IPS DF 6.9 (cell line): ENCODE results near the gene ASB17.
"Not testable (repeated sequence)": the region's sequence is repeated elsewhere in the genome, so short reads cannot be mapped to it uniquely, and the experiment has no call there.

Source experiments
- DNase-seq: peaks from one replicate; pipeline ENCODE4 v3.0.0-alpha.2; 2013; ENCODE audit warnings: low read depth, low spot score
- H3K27ac ChIP-seq: one replicate; pipeline ENCODE4 v1.5.1; 2013; ENCODE audit warnings: low read length, control low read depth
- H3K27me3 ChIP-seq: 2 replicates; pipeline ENCODE4 v1.6.1; 2013; ENCODE audit warnings: mild to moderate bottlenecking, low read length; ENCODE audit not compliant: control insufficient read depth, insufficient read depth
- H3K36me3 ChIP-seq: 2 replicates; pipeline ENCODE4 v1.6.1; 2013; ENCODE audit warnings: low read length; ENCODE audit not compliant: control insufficient read depth, insufficient read depth
- H3K4me1 ChIP-seq: 2 replicates; pipeline ENCODE4 v1.6.1; 2013; ENCODE audit warnings: low read length; ENCODE audit not compliant: control insufficient read depth, insufficient read depth
- H3K4me3 ChIP-seq: 2 replicates; pipeline ENCODE4 v1.5.1; 2013; ENCODE audit warnings: mild to moderate bottlenecking, low read length
- H3K9me3 ChIP-seq: 2 replicates; pipeline ENCODE4 v1.6.1; 2013; ENCODE audit warnings: low read length, inconsistent platforms; ENCODE audit not compliant: control insufficient read depth, insufficient read depth
- WGBS: extraction: QIAGEN DNeasy Blood & Tissue Kit; methylation state at CpG from one replicate; pipeline ENCODE4 v1.1.7; 2013; ENCODE audit warnings: mixed read lengths, missing lambda C conversion rate; ENCODE audit not compliant: insufficient read length, insufficient coverage; 5-methylcytosine and 5-hydroxymethylcytosine counted together

Gene ASB17

DNA sequence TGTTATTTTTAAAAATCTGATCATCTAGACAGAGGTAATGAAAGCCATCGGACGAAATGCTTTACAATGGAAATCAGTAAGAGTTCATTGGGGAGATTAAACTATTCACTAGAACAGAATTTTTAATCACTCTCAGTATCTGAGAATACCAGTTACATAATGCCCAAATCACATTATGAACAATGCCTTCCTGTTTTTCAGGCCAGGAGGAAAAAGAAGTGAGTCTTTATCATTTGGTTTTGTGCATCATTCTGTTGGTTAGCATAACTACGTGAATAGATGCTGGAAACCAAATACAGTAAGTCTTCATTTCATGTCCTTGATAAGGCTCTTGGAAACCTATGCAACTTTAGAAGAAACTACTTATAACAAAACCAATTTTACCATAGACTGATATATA is 18.0 kb upstream of the ASB17 start:
- Histone ChIP-seq H3K27me3 (no peaks in the 10 kb centered on the region), H3K4me1 (no peaks in the 10 kb centered on the region), H3K27ac (no peak overlapping the region), H3K9me3 (no peaks in the 10 kb centered on the region), H3K4me3 (no peak overlapping the region), H3K36me3 (no peaks in the 10 kb centered on the region)
- WGBS, result no CpG with 5 or more reads among the region's 3 CpGs
- DNase-seq, result no peak

DNA sequence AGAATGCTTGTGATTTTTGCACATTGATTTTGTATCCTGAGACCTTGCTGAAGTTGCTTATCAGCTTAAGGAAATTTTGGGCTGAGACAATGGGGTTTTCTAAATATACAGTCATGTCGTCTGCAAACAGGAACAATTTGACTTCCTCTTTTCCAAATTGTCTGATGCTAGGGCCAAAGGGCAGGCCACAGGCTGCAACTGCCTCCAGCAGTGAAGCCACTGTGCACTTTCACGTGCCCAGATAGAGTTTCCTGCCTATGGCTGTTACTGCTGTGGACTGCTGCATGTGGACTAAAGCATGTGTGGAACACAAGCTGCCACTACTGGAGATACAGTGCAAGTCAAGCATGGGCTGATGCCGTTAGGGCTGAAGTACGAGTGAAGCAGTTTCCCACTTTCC is 10.8 kb upstream of the ASB17 start:
- H3K36me3 ChIP-seq, H3K27ac ChIP-seq, H3K9me3 ChIP-seq, H3K4me1 ChIP-seq, H3K27me3 ChIP-seq, H3K4me3 ChIP-seq, DNase-seq: not testable (repeated sequence)
- WGBS, result no CpG with 5 or more reads among the region's 4 CpGs

DNA sequence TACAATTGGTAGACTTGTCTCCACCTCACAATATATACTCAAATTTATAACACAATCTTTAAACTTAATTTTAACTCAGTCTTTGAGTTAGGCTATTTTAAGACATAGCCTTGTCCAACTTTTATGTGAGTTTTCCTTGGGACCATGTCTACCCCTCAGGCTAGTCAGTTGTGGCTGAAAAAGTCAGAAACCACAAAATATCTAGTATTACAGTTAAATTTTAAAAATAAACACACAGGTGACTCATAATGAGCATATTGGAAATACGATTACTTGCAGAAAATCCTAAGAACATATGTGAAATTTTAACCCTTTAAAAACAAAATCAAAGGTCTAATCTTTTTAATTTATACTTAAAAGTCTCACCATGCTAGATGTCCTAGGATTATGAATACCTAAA is 4.8 kb upstream of the ASB17 start:
- no CpG with 5 or more reads among the region's 1 CpG for WGBS
- no peak for DNase-seq
- Histone ChIP-seq H3K4me1 (no peaks in the 10 kb centered on the region), H3K27ac (no peak overlapping the region), H3K36me3 (no peaks in the 10 kb centered on the region), H3K9me3 (no peaks in the 10 kb centered on the region), H3K27me3 (no peaks in the 10 kb centered on the region), H3K4me3 (no peak overlapping the region)

DNA sequence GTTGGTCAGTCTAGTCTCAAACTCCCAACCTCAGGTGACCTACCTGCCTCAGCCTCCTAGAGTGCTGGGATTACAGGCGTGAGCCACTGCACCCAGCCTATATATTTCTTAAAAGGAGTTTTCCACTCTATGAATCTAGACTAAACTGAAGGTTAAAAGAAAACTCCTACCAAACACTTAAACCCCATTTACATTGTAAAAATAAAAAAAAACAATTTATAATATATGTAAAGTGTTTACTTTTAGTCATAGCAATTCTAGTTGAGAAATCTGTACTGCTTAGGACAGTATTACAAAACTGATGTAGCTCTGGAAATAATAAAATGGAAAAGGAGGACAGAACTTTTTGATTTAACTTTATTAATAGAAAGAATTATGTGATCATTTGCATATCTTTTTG is 9.5 kb downstream of the ASB17 start:
- Histone ChIP-seq H3K9me3 (no peaks in the 10 kb centered on the region), H3K27ac (no peak overlapping the region), H3K27me3 (no peaks in the 10 kb centered on the region), H3K4me1 (no peaks in the 10 kb centered on the region), H3K36me3 (no peaks in the 10 kb centered on the region), H3K4me3 (no peak overlapping the region)
- no CpG with 5 or more reads among the region's 1 CpG for WGBS
- no peak for DNase-seq

DNA sequence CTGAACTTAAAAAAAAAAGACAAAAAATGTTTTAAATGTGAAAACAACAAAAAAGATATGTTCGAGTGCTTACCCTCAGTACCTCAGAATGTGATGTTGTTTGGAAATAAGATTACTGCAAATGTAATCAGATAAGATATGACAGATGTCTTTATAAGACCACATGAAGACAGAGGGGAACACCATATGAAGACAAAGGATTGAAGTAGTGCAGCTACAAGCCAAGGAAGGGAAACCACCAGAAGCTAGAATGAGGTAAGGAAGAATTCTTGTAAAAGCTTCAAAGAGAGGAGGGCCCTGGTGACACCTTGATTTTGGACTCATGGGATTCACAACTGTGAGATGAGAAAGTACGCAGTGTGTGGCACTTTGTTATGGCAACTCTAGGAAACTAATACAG is 15.4 kb downstream of the ASB17 start:
- Histone ChIP-seq H3K36me3 (no peaks in the 10 kb centered on the region), H3K9me3 (no peaks in the 10 kb centered on the region), H3K27ac (no peak overlapping the region), H3K4me1 (no peaks in the 10 kb centered on the region), H3K27me3 (no peaks in the 10 kb centered on the region), H3K4me3 (no peak overlapping the region)
- no peak for DNase-seq
- no CpG with 5 or more reads among the region's 2 CpGs for WGBS

DNA sequence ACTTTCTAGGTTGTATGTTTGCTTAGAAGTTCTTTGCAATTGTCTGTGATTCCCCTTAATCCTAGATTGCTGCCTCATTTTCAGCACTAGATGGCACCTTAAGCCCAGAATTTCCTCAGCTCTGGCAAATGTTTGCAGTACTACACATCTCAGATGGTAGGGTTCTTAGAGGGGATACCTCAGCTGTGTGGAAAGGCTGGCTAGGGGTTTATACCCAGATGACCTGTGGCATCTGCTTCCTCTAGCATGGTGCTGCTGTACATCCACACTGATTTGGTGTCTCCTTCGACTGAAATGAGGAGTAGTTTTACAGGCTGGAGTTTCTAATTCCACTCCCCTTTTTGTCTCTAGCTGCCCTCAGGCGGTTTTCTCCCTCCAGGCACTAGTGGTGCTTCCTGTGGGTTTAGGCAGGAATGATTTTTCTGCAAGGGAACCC is 23.5 kb downstream of the ASB17 start:
- no peaks in the 10 kb centered on the region for H3K4me1 ChIP-seq
- H3K27me3 ChIP-seq, result no peaks in the 10 kb centered on the region
- no CpG with 5 or more reads among the region's 2 CpGs for WGBS
- peak; percentile 43 for DNase-seq
- H3K9me3 ChIP-seq, result no peaks in the 10 kb centered on the region
- H3K27ac ChIP-seq, result no peak overlapping the region
- H3K36me3 ChIP-seq, result no peaks in the 10 kb centered on the region
- H3K4me3 ChIP-seq, result no peak overlapping the region

DNA sequence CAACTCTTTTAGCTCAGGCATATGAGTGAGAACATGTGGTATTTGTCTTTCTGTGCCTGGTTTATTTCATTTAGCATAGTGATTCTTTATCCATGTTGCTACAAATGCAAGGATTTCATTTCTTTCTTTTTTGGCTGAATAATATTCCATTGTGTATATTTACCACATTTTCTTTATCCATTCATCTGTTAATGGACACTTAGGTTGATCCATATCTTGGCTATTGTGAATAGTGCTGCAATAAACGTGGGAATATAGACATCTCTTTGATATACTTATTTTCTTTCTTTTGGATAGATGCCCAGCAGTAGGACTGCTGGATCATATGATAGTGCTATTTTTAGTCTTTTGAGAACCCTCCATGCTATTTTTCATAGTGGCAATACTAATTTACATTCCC is 30.8 kb downstream of the ASB17 start:
- Histone ChIP-seq H3K4me3 (no peak overlapping the region), H3K4me1 (no peaks in the 10 kb centered on the region), H3K9me3 (no peaks in the 10 kb centered on the region), H3K27ac (no peak overlapping the region), H3K36me3 (no peaks in the 10 kb centered on the region), H3K27me3 (no peaks in the 10 kb centered on the region)
- DNase-seq, result no peak
- no CpG with 5 or more reads among the region's 1 CpG for WGBS

DNA sequence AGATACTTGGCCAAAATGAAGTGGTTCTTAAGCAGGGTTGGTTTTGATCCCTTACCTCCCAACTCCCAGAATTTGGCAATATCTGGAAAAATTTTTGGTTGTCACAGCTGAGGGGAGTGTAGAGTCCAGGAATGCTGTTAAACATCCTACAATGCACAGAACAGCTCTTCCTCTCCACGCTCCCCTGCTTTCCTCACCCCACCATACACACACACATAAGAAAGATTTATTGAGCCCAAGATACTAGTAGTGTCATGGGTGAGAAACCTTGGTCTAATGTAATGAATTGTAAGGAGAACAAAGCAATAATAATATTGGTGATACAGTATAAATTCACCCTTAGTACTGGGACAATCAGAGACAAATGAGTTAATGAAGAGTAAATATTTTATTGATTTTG is 47.8 kb downstream of the ASB17 start:
- no CpG with 5 or more reads among the region's 1 CpG for WGBS

DNA sequence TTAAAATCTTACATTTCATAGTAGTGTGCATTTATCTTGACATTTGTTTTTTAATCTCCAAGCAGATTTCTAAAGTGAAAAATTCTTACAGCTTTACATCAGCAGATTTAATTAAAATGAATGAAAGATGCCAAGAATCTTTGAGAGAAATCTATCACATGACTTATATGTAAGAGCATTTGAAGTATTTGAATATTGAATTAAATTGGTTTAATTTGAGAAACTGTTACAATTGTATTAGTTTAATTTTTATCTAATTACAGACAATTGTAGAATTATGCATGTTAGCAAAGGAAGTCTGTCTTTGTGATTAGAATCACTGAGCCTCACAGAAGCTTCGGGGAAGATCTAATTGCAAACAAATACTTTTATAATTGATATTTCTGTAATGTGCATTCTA is 52.2 kb downstream of the ASB17 start:
- WGBS, result no CpG with 5 or more reads among the region's 1 CpG
- Histone ChIP-seq H3K9me3 (no peaks in the 10 kb centered on the region), H3K36me3 (no peaks in the 10 kb centered on the region), H3K27ac (no peak overlapping the region), H3K4me3 (no peak overlapping the region), H3K4me1 (no peaks in the 10 kb centered on the region), H3K27me3 (no peaks in the 10 kb centered on the region)
- DNase-seq, result no peak

More for the DNA sequence above, 47.8 kb downstream of the ASB17 start:
- Histone ChIP-seq H3K4me3 (no peak overlapping the region), H3K9me3 (no peaks in the 10 kb centered on the region), H3K27me3 (no peaks in the 10 kb centered on the region), H3K27ac (no peak overlapping the region), H3K36me3 (no peaks in the 10 kb centered on the region), H3K4me1 (no peaks in the 10 kb centered on the region)
- DNase-seq, result no peak

DNA sequence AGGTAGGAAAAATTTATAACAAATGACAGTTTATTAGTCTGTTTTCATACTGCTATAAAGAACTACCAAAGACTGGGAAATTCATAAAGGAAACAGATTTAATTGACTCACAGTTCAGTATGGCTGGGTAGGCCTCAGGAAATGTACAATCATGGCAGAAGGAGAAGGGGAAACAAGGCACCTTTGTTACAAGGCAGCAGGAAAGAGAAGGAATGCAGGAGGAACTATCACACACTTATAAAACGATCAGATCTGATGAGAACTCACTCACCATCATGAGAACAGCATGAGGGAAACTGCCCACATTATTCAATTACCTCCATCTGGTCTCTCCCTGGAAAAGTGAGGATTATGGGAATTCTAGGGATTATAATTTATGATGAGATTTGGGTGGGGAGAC is 61.3 kb downstream of the ASB17 start:
- Histone ChIP-seq H3K9me3 (no peaks in the 10 kb centered on the region), H3K27me3 (no peaks in the 10 kb centered on the region), H3K27ac (no peak overlapping the region), H3K4me1 (no peaks in the 10 kb centered on the region), H3K36me3 (no peaks in the 10 kb centered on the region), H3K4me3 (no peak overlapping the region)
- no CpG with 5 or more reads among the region's 1 CpG for WGBS
- no peak for DNase-seq
